OCI-LY1 (cell line): Measurements from ENCODE around the gene GOLGA3.

Source experiments
- H2AFZ ChIP-seq: fragments of 200-600 bp; sonication (generic), shearing (Covaris generic); 2 replicates; pipeline ENCODE4 v1.6.0; 2014; ENCODE audit warnings: antibody characterized with exemption, mild to moderate bottlenecking, low read length
- H3F3A ChIP-seq: fragments of 200-600 bp; sonication (generic), shearing (Covaris generic); 2 replicates; pipeline ENCODE4 v1.6.0; 2014; ENCODE audit warnings: mild to moderate bottlenecking, antibody characterized with exemption, low read length, moderate library complexity; ENCODE audit not compliant: insufficient read depth
- H3K27ac ChIP-seq: fragments of 200-600 bp; sonication (generic); 2 replicates; pipeline ENCODE4 v1.5.1; 2014; ENCODE audit warnings: low read length, mixed run types, mild to moderate bottlenecking, low read depth; ENCODE audit not compliant: poor library complexity, severe bottlenecking
- H3K27me3 ChIP-seq: fragments of 200-600 bp; sonication (generic); 2 replicates; pipeline ENCODE4 v1.6.0; 2014; ENCODE audit warnings: antibody characterized with exemption, mild to moderate bottlenecking, low read length, moderate library complexity; ENCODE audit not compliant: insufficient read depth
- H3K36me3 ChIP-seq: fragments of 200-600 bp; sonication (generic); 2 replicates; pipeline ENCODE4 v1.6.1; 2014; ENCODE audit warnings: mild to moderate bottlenecking, antibody characterized with exemption, low read length, moderate library complexity, mixed read lengths; ENCODE audit not compliant: insufficient read depth
- H3K4me1 ChIP-seq: fragments of 200-600 bp; sonication (generic); 2 replicates; pipeline ENCODE4 v1.5.1; 2014; ENCODE audit warnings: mild to moderate bottlenecking, low read length, moderate library complexity; ENCODE audit not compliant: insufficient read depth, severe bottlenecking
- H3K4me2 ChIP-seq: fragments of 200-600 bp; sonication (generic), shearing (Covaris generic); 2 replicates; pipeline ENCODE4 v1.6.1; 2014; ENCODE audit warnings: low read length
- H3K4me3 ChIP-seq: fragments of 200-600 bp; sonication (generic); 2 replicates; pipeline ENCODE4 v1.5.1; 2014; ENCODE audit warnings: low read length, low read depth, mild to moderate bottlenecking, mixed read lengths; ENCODE audit not compliant: poor library complexity, severe bottlenecking
- H3K79me2 ChIP-seq: fragments of 200-600 bp; shearing (Covaris generic); 2 replicates; pipeline ENCODE4 v1.6.1; 2016; ENCODE audit warnings: mixed run types, low read length, mixed read lengths; ENCODE audit not compliant: insufficient read depth
- H3K9ac ChIP-seq: fragments of 200-600 bp; sonication (generic), shearing (Covaris generic); 2 replicates; pipeline ENCODE4 v1.6.1; 2014; ENCODE audit warnings: mild to moderate bottlenecking, low read length, mixed read lengths
- H3K9me2 ChIP-seq: fragments of 200-600 bp; sonication (generic), shearing (Covaris generic); 2 replicates; pipeline ENCODE4 v1.6.1; 2014; ENCODE audit warnings: low read depth, mild to moderate bottlenecking, low read length, mixed read lengths
- H3K9me3 ChIP-seq: fragments of 200-600 bp; shearing (Covaris generic); 2 replicates; pipeline ENCODE4 v1.6.1; 2014; ENCODE audit warnings: low read length, mixed read lengths
- H4K20me1 ChIP-seq: fragments of 200-600 bp; sonication (generic), shearing (Covaris generic); 2 replicates; pipeline ENCODE4 v1.6.0; 2016; ENCODE audit warnings: mild to moderate bottlenecking, low read length; ENCODE audit not compliant: insufficient read depth
- CTCF ChIP-seq: fragments of 200-600 bp; sonication (generic), shearing (Covaris generic); IDR thresholded peaks from 2 replicates; pipeline ENCODE4 v1.5.1; 2017; ENCODE audit warnings: mild to moderate bottlenecking, antibody characterized with exemption, low read length, moderate library complexity, mixed read lengths
- EZH2 ChIP-seq: fragments of 200-600 bp; sonication (generic), shearing (Covaris generic); IDR thresholded peaks from 2 replicates; pipeline ENCODE4 v1.8.0; 2017; ENCODE audit warnings: borderline replicate concordance, mixed run types, mild to moderate bottlenecking, antibody characterized with exemption, low read length, moderate library complexity, mixed read lengths

GOLGA3 gene

DNA sequence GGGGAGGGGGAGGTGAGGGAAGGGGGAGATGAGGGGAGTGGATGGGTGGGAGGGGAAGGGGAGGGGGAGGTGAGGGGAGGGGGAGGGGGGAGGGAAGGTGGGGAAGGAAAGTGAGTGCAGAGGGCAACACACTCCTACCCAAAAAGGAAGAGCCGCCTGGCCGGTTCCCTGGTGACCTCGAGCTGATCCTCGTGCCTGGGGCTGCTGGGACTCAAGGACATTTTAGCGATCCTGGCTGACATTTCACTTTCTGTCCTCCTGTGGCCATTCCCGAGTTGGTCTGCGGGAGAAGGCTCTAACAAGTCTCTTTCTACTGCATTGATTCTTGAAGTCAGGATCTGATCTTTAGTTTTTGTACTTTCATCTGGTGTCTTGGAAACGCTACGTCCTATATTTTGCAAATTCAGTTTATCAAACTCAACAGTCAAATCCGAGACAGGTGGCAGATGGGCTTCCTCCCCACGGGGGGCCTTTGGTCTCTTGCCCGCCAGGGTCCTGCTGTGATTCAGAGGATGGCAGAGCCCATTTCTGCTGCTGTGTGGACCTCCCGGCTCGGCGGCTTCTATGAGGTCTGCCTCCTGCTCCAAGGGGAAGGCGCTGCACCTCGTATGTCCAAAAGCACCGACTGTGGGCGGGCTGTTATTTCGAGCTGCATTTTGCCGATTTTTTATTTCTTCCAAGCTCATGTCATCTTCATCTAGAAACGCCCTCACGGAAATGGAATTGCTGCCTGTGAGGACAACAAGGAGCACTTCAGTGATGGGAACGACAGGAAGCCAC, 98.9 kb downstream of the GOLGA3 start:
- no peaks in the 10 kb centered on the region for H3K27me3 ChIP-seq
- no peaks in the 10 kb centered on the region for H3K9me3 ChIP-seq
- no peak overlapping the region for H3K4me3 ChIP-seq
- H3K9me2 ChIP-seq: no peaks in the 10 kb centered on the region
- H3K36me3 ChIP-seq: peaks cover 96% of the 10 kb centered on the region
- H3K27ac ChIP-seq: no peak overlapping the region
- no peaks in the 10 kb centered on the region for H3K4me1 ChIP-seq
- no peak overlapping the region for H2AFZ ChIP-seq
- H3K9ac ChIP-seq: no peak overlapping the region
- no peaks in the 10 kb centered on the region for H3K79me2 ChIP-seq
- TF ChIP-seq CTCF (no peak), EZH2 (no peak)
- no peaks in the 10 kb centered on the region for H4K20me1 ChIP-seq
- 0 out of 2 replicates have a peak, but pooled peaks cover 11% of the 10 kb centered on the region for H3F3A ChIP-seq
- no peak overlapping the region for H3K4me2 ChIP-seq

DNA sequence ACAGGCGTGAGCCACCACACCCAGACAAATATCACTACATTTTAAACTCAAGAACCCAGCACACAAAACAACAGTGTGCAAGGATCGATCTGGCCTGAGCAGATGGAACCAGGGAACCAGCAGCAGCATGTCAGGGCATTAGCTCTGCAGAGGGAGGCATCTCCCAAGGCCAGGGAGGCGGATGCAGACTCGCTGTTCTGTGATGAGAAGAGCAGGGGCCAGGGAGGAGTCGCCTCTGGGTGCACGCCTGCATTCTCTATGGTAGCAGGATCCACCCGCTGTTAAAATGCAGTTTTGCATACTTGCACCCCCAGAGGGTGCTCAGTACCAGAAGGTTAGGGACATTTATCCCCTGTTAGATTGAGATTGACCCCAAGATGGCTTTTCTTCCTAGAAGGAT, 100.2 kb downstream of the GOLGA3 start:
- Histone ChIP-seq H3K9me3 (no peaks in the 10 kb centered on the region), H3K4me1 (no peaks in the 10 kb centered on the region), H3F3A (0 out of 2 replicates have a peak, but pooled peaks cover 11% of the 10 kb centered on the region), H3K27ac (no peak overlapping the region), H3K9me2 (no peaks in the 10 kb centered on the region), H3K4me3 (no peak overlapping the region), H3K27me3 (no peaks in the 10 kb centered on the region), H2AFZ (no peak overlapping the region), H3K79me2 (no peaks in the 10 kb centered on the region), H4K20me1 (no peaks in the 10 kb centered on the region), H3K36me3 (peaks cover 96% of the 10 kb centered on the region), H3K9ac (no peak overlapping the region), H3K4me2 (no peak overlapping the region)
- TF ChIP-seq EZH2: no peak
- TF ChIP-seq CTCF: no peak

DNA sequence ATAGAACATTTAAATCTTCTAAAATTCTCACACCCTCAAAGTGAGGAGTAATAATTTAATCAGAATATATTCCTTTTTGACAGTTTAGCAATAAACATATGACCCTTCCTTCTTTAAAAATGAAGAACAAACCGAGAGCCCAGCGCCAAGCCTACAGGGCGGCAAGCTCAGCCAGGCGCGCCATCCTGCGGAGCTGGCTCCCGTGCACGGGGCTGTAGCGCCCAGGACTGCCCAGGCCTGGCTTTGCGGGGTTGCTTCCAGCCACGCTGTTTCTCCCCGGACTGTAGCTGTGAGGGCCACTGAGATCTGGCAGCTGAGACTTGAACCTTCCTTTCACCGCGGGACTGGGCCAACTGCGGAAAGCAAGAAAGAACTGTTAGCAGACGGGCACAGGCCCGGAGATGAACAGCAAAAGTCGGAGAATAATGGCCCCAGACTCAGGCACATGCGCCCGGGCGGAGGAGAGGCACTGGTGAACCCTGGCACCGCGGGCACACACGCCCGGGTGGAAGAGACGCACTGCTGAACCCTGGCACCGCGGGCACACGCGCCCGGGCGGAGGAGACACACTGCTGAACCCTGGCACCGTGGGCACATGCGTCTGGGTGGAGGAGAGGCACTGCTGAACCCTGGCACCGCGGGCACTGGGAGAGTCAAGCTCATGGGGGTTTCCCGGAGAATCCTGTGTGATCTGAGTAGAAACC, 101.4 kb downstream of the GOLGA3 start:
- no peaks in the 10 kb centered on the region for H3K4me1 ChIP-seq
- H3K36me3 ChIP-seq: peaks cover 95% of the 10 kb centered on the region
- H4K20me1 ChIP-seq: no peaks in the 10 kb centered on the region
- no peak overlapping the region for H2AFZ ChIP-seq
- no peaks in the 10 kb centered on the region for H3K9me2 ChIP-seq
- H3K9me3 ChIP-seq: no peaks in the 10 kb centered on the region
- no peaks in the 10 kb centered on the region for H3K79me2 ChIP-seq
- no peaks in the 10 kb centered on the region for H3K27me3 ChIP-seq
- no peak overlapping the region for H3K9ac ChIP-seq
- no peak overlapping the region for H3K27ac ChIP-seq
- TF ChIP-seq EZH2: no peak
- TF ChIP-seq CTCF: no peak
- H3K4me3 ChIP-seq: no peak overlapping the region
- H3F3A ChIP-seq: 0 out of 2 replicates have a peak, but pooled peaks cover 14% of the 10 kb centered on the region
- no peak overlapping the region for H3K4me2 ChIP-seq
